ENCODE data around the gene CDNF. TPM values are rescaled to one million over a fixed set of nuclear protein-coding genes. Genes with fewer than 3 reads are reported as not detected.

Gene CDNF
- total RNA-seq, 1 donor from 2014 or later: 1.1 TPM

DNA sequence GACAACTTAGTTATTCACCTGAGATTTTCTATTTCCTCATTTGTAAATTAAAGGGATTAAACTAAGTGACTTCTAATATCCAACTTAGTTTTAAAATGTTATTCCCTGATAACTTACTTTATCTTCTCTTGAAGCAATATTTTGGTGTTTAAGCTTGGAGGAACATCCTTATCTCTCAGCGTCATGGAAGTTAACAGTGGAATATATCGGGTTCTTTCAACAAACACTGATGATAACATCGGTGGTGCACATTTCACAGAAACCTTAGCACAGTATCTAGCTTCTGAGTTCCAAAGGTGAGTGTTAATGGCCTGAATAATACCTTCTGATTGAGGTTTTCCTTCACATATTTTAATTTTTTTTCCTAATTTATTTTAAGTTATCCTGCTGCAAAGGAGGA, 14.4 kb upstream of the CDNF start:
- H3K4me3 Mint-ChIP-seq: no peak overlapping the region
- H3K9me3 Mint-ChIP-seq: no peaks in the 10 kb centered on the region
- no peaks in the 10 kb centered on the region for H3K27me3 Mint-ChIP-seq (ENCODE audit: low read depth)
- TF ChIP-seq, protein P1, sequence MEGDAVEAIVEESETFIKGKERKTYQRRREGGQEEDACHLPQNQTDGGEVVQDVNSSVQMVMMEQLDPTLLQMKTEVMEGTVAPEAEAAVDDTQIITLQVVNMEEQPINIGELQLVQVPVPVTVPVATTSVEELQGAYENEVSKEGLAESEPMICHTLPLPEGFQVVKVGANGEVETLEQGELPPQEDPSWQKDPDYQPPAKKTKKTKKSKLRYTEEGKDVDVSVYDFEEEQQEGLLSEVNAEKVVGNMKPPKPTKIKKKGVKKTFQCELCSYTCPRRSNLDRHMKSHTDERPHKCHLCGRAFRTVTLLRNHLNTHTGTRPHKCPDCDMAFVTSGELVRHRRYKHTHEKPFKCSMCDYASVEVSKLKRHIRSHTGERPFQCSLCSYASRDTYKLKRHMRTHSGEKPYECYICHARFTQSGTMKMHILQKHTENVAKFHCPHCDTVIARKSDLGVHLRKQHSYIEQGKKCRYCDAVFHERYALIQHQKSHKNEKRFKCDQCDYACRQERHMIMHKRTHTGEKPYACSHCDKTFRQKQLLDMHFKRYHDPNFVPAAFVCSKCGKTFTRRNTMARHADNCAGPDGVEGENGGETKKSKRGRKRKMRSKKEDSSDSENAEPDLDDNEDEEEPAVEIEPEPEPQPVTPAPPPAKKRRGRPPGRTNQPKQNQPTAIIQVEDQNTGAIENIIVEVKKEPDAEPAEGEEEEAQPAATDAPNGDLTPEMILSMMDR (conservative IDR thresholded peaks at IDR 0.05): no peak
- H3K4me1 Mint-ChIP-seq: no peaks in the 10 kb centered on the region
- no peak overlapping the region for H3K27ac Mint-ChIP-seq (ENCODE audit: unreplicated experiment)
- H3K36me3 Mint-ChIP-seq (ENCODE audit: low read depth): peaks cover 4% of the 10 kb centered on the region
- DNase-seq (ENCODE audit: low read depth, low spot score): no peak

DNA sequence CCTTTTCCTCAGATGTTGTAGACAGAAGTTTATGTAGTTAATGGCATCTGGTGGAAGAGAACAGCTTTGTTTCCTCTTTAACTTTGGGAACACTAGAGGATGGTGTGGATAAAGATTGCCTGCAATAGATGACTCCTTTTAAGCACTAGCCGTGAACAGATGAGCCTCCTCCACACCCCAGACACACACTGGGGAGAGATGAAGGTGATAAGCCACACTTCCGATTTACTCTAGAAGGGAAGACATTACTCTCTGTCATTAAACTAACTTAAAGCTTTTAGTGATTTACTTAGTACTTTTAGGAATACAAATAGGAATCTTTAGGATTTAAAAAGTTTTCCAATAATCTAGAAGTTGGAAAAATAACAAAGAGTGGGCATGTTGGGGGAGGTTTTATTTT, 7.1 kb upstream of the CDNF start:
- peaks cover 4% of the 10 kb centered on the region for H3K4me1 Mint-ChIP-seq
- no peaks in the 10 kb centered on the region for H3K9me3 Mint-ChIP-seq
- H3K36me3 Mint-ChIP-seq (ENCODE audit: low read depth): peaks cover 11% of the 10 kb centered on the region
- H3K27me3 Mint-ChIP-seq (ENCODE audit: low read depth): no peaks in the 10 kb centered on the region
- no peak overlapping the region for H3K27ac Mint-ChIP-seq (ENCODE audit: unreplicated experiment)
- DNase-seq (ENCODE audit: low read depth, low spot score): no peak
- TF ChIP-seq, protein P1 (conservative IDR thresholded peaks at IDR 0.05): no peak
- no peak overlapping the region for H3K4me3 Mint-ChIP-seq

DNA sequence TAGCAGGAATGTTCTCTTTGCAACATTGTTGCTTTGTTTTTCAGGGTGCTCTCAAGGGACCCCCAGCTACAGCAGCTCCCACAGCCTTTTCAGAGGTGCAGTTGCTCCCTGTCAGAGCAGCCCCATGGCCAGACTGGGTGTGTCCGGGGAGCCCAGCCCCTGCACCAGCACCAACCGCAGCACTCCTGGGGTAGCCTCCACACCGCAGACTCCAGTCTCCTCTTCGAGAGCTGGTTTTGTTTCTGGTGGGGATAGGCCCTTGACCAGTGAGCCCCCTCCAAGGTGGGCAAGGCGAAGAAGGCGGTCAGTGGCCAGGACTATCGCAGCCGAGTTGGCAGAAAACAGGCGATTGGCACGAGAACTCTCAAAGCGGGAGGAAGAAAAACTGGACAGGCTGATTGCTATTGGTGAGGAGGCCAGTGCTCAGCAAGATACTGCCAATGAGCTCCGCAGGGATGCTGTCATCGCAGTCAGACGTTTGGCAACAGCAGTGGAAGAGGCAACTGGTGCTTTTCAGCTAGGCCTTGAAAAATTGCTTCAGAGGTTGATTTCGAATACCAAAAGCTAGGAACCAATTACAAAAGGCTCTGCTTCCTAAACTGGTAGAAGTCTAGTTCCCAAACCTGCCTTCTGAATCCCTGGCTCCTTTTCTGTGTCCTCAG, 5.6 kb upstream of the CDNF start:
- H3K36me3 Mint-ChIP-seq (ENCODE audit: low read depth): peaks cover 13% of the 10 kb centered on the region
- peaks cover 16% of the 10 kb centered on the region for H3K4me1 Mint-ChIP-seq
- no peak overlapping the region for H3K4me3 Mint-ChIP-seq
- H3K27ac Mint-ChIP-seq (ENCODE audit: unreplicated experiment): no peak overlapping the region
- H3K27me3 Mint-ChIP-seq (ENCODE audit: low read depth): no peaks in the 10 kb centered on the region
- H3K9me3 Mint-ChIP-seq: no peaks in the 10 kb centered on the region
- TF ChIP-seq, protein P1 (conservative IDR thresholded peaks at IDR 0.05): no peak
- no peak for DNase-seq (ENCODE audit: low read depth, low spot score)

DNA sequence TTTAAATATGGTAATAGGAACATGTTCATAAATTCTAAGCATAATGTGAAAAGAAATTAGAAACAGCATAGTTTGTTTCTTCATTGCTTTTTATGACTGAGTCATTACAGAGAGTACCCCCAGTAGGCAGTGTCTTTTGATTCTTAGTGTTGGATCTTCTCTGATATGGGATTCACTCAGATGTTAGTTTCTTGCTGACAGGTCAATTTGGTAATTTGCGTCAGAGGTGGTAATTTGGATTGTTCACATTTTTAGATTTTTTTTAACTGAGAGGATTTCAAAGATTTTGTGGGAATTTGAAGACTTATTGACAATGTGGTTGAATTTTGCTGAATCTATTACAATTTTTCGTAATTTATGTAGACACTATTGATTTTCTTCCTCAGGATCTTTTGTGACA, 2.3 kb upstream of the CDNF start:
- H3K4me3 Mint-ChIP-seq: peak overlapping the region; percentile 92
- TF ChIP-seq, protein P1 (conservative IDR thresholded peaks at IDR 0.05): no peak
- H3K36me3 Mint-ChIP-seq (ENCODE audit: low read depth): peaks cover 11% of the 10 kb centered on the region
- DNase-seq (ENCODE audit: low read depth, low spot score): no peak
- no peak overlapping the region for H3K27ac Mint-ChIP-seq (ENCODE audit: unreplicated experiment)
- no peaks in the 10 kb centered on the region for H3K9me3 Mint-ChIP-seq
- no peaks in the 10 kb centered on the region for H3K27me3 Mint-ChIP-seq (ENCODE audit: low read depth)
- H3K4me1 Mint-ChIP-seq: peaks cover 30% of the 10 kb centered on the region

DNA sequence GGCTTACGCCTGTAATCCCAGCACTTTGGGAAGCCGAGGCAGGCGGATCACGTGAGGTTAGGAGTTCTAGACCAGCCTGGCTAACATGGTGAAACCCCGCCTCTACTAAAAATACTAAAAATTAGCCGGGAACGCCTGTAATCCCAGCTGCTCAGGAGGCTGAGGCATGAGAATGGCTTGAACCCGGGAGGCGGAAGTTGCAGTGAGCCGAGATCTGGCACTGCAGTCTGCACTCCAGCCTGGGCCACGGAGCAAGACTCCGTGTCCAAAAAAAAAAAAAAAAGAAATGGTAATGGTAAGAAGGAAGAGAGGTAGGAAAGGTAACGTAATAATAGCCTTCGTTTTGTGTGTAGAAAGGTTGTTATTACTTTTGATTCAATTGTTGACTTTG, 1.5 kb upstream of the CDNF start:
- H3K27me3 Mint-ChIP-seq (ENCODE audit: low read depth): no peaks in the 10 kb centered on the region
- peak overlapping the region; percentile 98 for H3K27ac Mint-ChIP-seq (ENCODE audit: unreplicated experiment)
- peaks cover 10% of the 10 kb centered on the region for H3K36me3 Mint-ChIP-seq (ENCODE audit: low read depth)
- TF ChIP-seq, protein P1 (conservative IDR thresholded peaks at IDR 0.05): no peak
- no peak for DNase-seq (ENCODE audit: low read depth, low spot score)
- H3K4me3 Mint-ChIP-seq: peak overlapping the region; percentile 92
- no peaks in the 10 kb centered on the region for H3K9me3 Mint-ChIP-seq
- peaks cover 30% of the 10 kb centered on the region for H3K4me1 Mint-ChIP-seq

Data from neural crest cell (in vitro differentiated cells).